K562 (cell line): ENCODE results near the gene ARHGAP12. TPM values are rescaled to one million over a fixed set of nuclear protein-coding genes. Genes with fewer than 3 reads are reported as not detected.

Source experiments
- ATAC-seq: fragments of 200-7000 bp; cut with Tn5 transposase; 3 replicates; pipeline ENCODE4 v1.9.1; 2020; ENCODE audit warnings: moderate library complexity
- BruUV-seq: library from RNA; stranded (reverse); fragments of 400-500 nt; replicated peaks from 2 replicates; lab custom pipeline; 2021; lab: Mats Ljungman, UMichigan
- CTCF ChIA-PET: fragments of 300-600 bp; formaldehyde crosslinking; extraction: SDS; loops from one replicate; lab custom pipeline; 2021; ENCODE audit warnings: low intra/inter-chr PET ratio; lab: Yijun Ruan, JAX
- POLR2A ChIA-PET: fragments of 300-600, 350-650 bp; sonication (Branson Sonifier 250); formaldehyde crosslinking; extraction: SDS; loops from one replicate; lab custom pipeline; 2021; ENCODE audit warnings: antibody characterized with exemption, inconsistent platforms; lab: Yijun Ruan, JAX
- DNase-seq, 4 experiments: peaks; one replicate each; pipeline versions ENCODE4 v3.0.0 to v3.0.0-alpha.2; 2011 to 2018; ENCODE audit warnings: low spot score in 3 of 4, mixed read lengths in 3 of 4; ENCODE audit errors: extremely low read depth in 1 of 4
- FAIRE-seq: peaks from 2 replicates; lab custom pipeline; 2011; peaks lifted over from hg19 to GRCh38; lab: Jason Lieb, UNC
- H2AFZ ChIP-seq: 2 replicates; pipeline ENCODE4 v1.6.0; 2011; ENCODE audit warnings: low read depth, low read length, control low read depth, inconsistent platforms
- H3K27ac ChIP-seq: fragments of 200-600 bp; 3 replicates; pipeline ENCODE4 v1.8.0; 2011; ENCODE audit warnings: low read depth, mild to moderate bottlenecking, control low read depth, inconsistent platforms, low read length, moderate library complexity, mixed read lengths; ENCODE audit errors: extremely low read depth
- H3K27me3 ChIP-seq, 2 experiments: fragments of 300-600 bp in 1 of 2; 2 replicates in 1 of 2; 3 replicates in 1 of 2; pipeline versions ENCODE4 v1.6.0 to v1.8.0; 2011; ENCODE audit warnings: inconsistent platforms in 2 of 2, low read length in 2 of 2, mild to moderate bottlenecking in 1 of 2, mixed read lengths in 1 of 2, moderate library complexity in 1 of 2; ENCODE audit not compliant: control insufficient read depth in 2 of 2, insufficient read depth in 2 of 2
- H3K36me3 ChIP-seq: fragments of 300-600 bp; 3 replicates; pipeline ENCODE4 v1.8.0; 2011; ENCODE audit warnings: mild to moderate bottlenecking, low read length, inconsistent platforms; ENCODE audit not compliant: control insufficient read depth, insufficient read depth
- H3K4me1 ChIP-seq, 2 experiments: fragments of 200-600 bp in 1 of 2; replicated peaks in 1 of 2; 2 replicates in 1 of 2; 3 replicates in 1 of 2; pipeline versions ENCODE4 v1.5.1 to v1.8.0; 2011; ENCODE audit warnings: inconsistent platforms in 2 of 2, low read length in 2 of 2, mild to moderate bottlenecking in 1 of 2, mixed read lengths in 1 of 2, moderate library complexity in 1 of 2; ENCODE audit not compliant: control insufficient read depth in 2 of 2, insufficient read depth in 2 of 2
- H3K4me2 ChIP-seq: 2 replicates; pipeline ENCODE4 v1.6.1; 2011; ENCODE audit warnings: low read length, control low read depth, inconsistent platforms, mixed read lengths; ENCODE audit not compliant: insufficient read depth
- H3K4me3 ChIP-seq: fragments of 200-600 bp; sonication (generic), shearing (Covaris generic); 2 replicates; pipeline ENCODE4 v1.5.1; 2016; ENCODE audit warnings: control low read depth, inconsistent platforms
- H3K79me2 ChIP-seq: fragments of 200-600 bp; 3 replicates; pipeline ENCODE4 v1.8.0; 2011; ENCODE audit warnings: low read length, inconsistent platforms; ENCODE audit not compliant: control insufficient read depth, insufficient read depth
- H3K9ac ChIP-seq, 2 experiments: 2 replicates each; pipeline versions ENCODE4 v1.6.0 to v1.6.1; 2011; ENCODE audit warnings: low read depth in 2 of 2, low read length in 2 of 2, control low read depth in 1 of 2, inconsistent platforms in 1 of 2, mild to moderate bottlenecking in 1 of 2, mixed read lengths in 1 of 2; ENCODE audit not compliant: insufficient read depth in 1 of 2
- H3K9me1 ChIP-seq: one replicate; pipeline ENCODE4 v1.6.0; 2011; ENCODE audit warnings: inconsistent platforms, mild to moderate bottlenecking, low read length, moderate library complexity; ENCODE audit not compliant: control insufficient read depth, insufficient read depth
- H3K9me3 ChIP-seq: replicated peaks from 2 replicates; pipeline ENCODE4 v1.5.1; 2011; ENCODE audit warnings: low read depth, low read length, inconsistent platforms; ENCODE audit not compliant: control insufficient read depth, insufficient read depth
- H4K20me1 ChIP-seq: replicated peaks from 2 replicates; pipeline ENCODE4 v1.6.1; 2011; ENCODE audit warnings: low read length, inconsistent platforms, mixed read lengths; ENCODE audit not compliant: control insufficient read depth, insufficient read depth
- HMGN3 ChIP-seq: IDR thresholded peaks from 2 replicates; pipeline ENCODE4 v1.6.1; 2011; ENCODE audit warnings: borderline replicate concordance, low read depth, mild to moderate bottlenecking, mixed read lengths, low read length; ENCODE audit not compliant: insufficient read length; ENCODE audit errors: extremely low read depth
- NCOA1 ChIP-seq: fragments of 450-650 bp; IDR thresholded peaks from 2 replicates; pipeline ENCODE4 v1.6.1; 2016; ENCODE audit warnings: low read depth
- NCOA6 ChIP-seq: fragments of 450-650 bp; IDR thresholded peaks from 2 replicates; pipeline ENCODE4 v1.6.1; 2017; ENCODE audit warnings: mild to moderate bottlenecking
- OTX1 ChIP-seq: fragments of 450-650 bp; formaldehyde crosslinking; IDR thresholded peaks from 2 replicates; pipeline ENCODE4 v1.4.0; 2022; ENCODE audit warnings: mild to moderate bottlenecking
- PML ChIP-seq: IDR thresholded peaks from 2 replicates; pipeline ENCODE4 v1.6.1; 2012; ENCODE audit warnings: low read length, inconsistent platforms
- SMC3 ChIP-seq: conservative IDR thresholded peaks from 2 replicates; pipeline ENCODE4 v1.6.1; 2011; ENCODE audit warnings: low read depth, low read length, improper control_type of control experiment; ENCODE audit not compliant: insufficient read depth
- ZNF76 ChIP-seq: fragments of 250-450 bp; sonication (Bioruptor Pico); IDR thresholded peaks from 2 replicates; pipeline ENCODE4 v1.4.0; 2020; ENCODE audit warnings: mild to moderate bottlenecking, moderate library complexity, borderline replicate concordance
- WGBS: fragments of 100-300 bp; shearing (Covaris generic); methylation state at CpG from one replicate; pipeline ENCODE4 v1.1.6; 2016; ENCODE audit warnings: low coverage, mixed read lengths; ENCODE audit not compliant: insufficient coverage; ENCODE audit errors: missing lambda C conversion rate; 5-methylcytosine and 5-hydroxymethylcytosine counted together
- in situ Hi-C: fragments of 300-500 bp; cut with MboI; formaldehyde crosslinking; loops from 4 replicates; pipeline ENCODE4 v1.15.0; 2018; ENCODE audit warnings: inconsistent platforms, mixed read lengths
- intact Hi-C: fragments of 100-400 bp; cut with micrococcal nuclease; formaldehyde crosslinking; loops from 2 replicates; pipeline ENCODE4 v1.14.2; 2022
- polyA plus RNA-seq, 8 experiments: library from polyadenylated mRNA; depleted of rRNA in 4 of 8; stranded (reverse) in 5 of 8; unstranded in 3 of 8; fragments of >200 nt; fragmentation: Nextera tagmentation in 2 of 8; fragmentation: Illumina TruSeq in 1 of 8; extraction: Ambion mirVana in 2 of 8; extraction: Trizol in 1 of 8; gene quantifications; 2 replicates each; pipeline versions ENCODE4 v1.2.1 to v1.2.3, GENCODE V29; 2011 to 2014; ENCODE audit warnings: inconsistent platforms in 1 of 8, missing spikeins in 1 of 8
- total RNA-seq, 7 experiments: library from RNA; depleted of rRNA in 6 of 7; stranded (reverse); fragments of >200 nt in 6 of 7; fragmentation: Illumina TruSeq in 2 of 7; extraction: Trizol in 2 of 7; gene quantifications; 2 replicates each; pipeline versions ENCODE4 v1.2.1 to v1.2.3, GENCODE V29; 2011 to 2021; ENCODE audit warnings: low replicate concordance in 1 of 7
- TF ChIP-seq, protein P1 (sequence below): fragments of 250-450 bp; sonication (Bioruptor Pico); IDR thresholded peaks from 2 replicates; pipeline ENCODE4 v1.8.0; 2021; ENCODE audit warnings: moderate library complexity, mild to moderate bottlenecking, inconsistent platforms
- TF ChIP-seq, protein P2 (sequence below): fragments of 450-650 bp; IDR thresholded peaks from 2 replicates; pipeline ENCODE4 v1.6.1; 2016; ENCODE audit warnings: low read depth

Gene ARHGAP12
- total and polyA plus RNA-seq, 9 of the 15 experiments (the other 6 are each of a cell fraction or from before 2014, with no cell fraction given): 4.4 to 18.7 (median 10.1) TPM

DNA sequence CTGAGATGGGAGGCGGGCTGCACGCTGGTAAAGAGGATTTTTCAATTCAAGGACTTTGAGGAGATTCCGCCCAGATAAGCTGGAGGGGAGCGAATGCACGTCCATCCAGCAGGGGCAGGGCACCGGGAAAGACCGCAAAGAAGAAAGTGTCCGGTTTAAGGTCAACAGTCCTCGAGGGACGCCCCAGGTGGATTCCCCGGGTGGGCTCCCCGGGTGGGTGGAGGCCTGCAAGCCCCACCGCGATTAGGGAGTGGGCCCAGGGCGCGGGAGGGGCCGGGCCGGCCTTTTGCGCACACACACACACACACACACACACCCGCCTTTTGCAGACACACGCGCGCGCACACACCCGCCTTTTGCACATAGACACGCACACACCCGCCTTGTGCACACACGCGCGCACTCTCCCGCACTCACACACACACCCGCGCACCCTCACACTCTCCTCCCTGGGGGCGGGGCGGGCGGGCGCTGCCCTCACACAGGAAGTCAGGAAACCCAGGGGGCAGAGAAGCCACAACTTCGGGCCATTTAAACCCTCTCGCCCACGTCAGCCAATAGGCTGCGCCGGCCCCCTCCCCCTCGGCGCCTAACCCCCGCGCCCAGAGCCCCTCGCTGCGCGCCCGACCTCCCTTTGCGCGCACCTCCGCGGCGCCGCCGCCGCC is 615 bp downstream of the ARHGAP12 start:
- peak overlapping the region; percentile 85 for H3K27ac ChIP-seq
- BruUV-seq: no TSS peak
- H3K79me2 ChIP-seq: peaks cover 53% of the 10 kb centered on the region
- DNase-seq: peak; percentile 52 to 75 (median 60)
- WGBS: 1% methylated on average over 16 of the region's 58 CpGs
- peak overlapping the region; percentile 82 for H3K4me3 ChIP-seq
- peak overlapping the region; percentile 87 to 97 for H3K9ac ChIP-seq
- peak overlapping the region; percentile 89 for H2AFZ ChIP-seq
- intact Hi-C loops (loop anchor here (1.0 to 10.0 kb wide), 3 partner anchors 45 to 77 kb away; no protein-coding TSS in a partner anchor), in situ Hi-C loops (no loop called here)
- peak; percentile 65 for ATAC-seq
- POLR2A ChIA-PET: interaction anchor here (0.7 to 2.8 kb wide), 6 partner anchors 9 to 76 kb away, joined by 3 to 11 read pairs (median 6); no protein-coding TSS in a partner anchor
- H3K9me1 ChIP-seq: no peaks in the 10 kb centered on the region
- no peak for FAIRE-seq
- peaks cover 11 to 21% of the 10 kb centered on the region in 2 experiments; a peak in 4 of 5 replicates for H3K4me1 ChIP-seq
- no peaks in the 10 kb centered on the region for H3K36me3 ChIP-seq
- no peaks in the 10 kb centered on the region; the same call in 1 of the 2 replicates for H4K20me1 ChIP-seq
- H3K9me3 ChIP-seq: no peaks in the 10 kb centered on the region
- H3K4me2 ChIP-seq: peak overlapping the region; percentile 78
- no peaks in the 10 kb centered on the region for H3K27me3 ChIP-seq
- CTCF ChIA-PET: interaction anchor here (0.9 to 1.2 kb wide), 2 partner anchors 77 to 89 kb away, joined by 4 read pairs; no protein-coding TSS in a partner anchor
- TF ChIP-seq PML (0 out of 2 replicates have a peak, but pooled peaks have one; percentile 8), SMC3 (no peak), OTX1 (CRISPR knock-in tag) (no peak), NCOA1 (0 out of 2 replicates have a peak, but pooled peaks have one; percentile 32), ZNF76 (CRISPR knock-in tag) (no peak; the same call in 1 of the 2 replicates), HMGN3 (peak; percentile 25), NCOA6 (peak; percentile 61; the same call in 1 of the 2 replicates)
- TF ChIP-seq, protein P1, sequence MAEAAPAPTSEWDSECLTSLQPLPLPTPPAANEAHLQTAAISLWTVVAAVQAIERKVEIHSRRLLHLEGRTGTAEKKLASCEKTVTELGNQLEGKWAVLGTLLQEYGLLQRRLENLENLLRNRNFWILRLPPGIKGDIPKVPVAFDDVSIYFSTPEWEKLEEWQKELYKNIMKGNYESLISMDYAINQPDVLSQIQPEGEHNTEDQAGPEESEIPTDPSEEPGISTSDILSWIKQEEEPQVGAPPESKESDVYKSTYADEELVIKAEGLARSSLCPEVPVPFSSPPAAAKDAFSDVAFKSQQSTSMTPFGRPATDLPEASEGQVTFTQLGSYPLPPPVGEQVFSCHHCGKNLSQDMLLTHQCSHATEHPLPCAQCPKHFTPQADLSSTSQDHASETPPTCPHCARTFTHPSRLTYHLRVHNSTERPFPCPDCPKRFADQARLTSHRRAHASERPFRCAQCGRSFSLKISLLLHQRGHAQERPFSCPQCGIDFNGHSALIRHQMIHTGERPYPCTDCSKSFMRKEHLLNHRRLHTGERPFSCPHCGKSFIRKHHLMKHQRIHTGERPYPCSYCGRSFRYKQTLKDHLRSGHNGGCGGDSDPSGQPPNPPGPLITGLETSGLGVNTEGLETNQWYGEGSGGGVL (CRISPR knock-in tag): no peak
- TF ChIP-seq, protein P2, sequence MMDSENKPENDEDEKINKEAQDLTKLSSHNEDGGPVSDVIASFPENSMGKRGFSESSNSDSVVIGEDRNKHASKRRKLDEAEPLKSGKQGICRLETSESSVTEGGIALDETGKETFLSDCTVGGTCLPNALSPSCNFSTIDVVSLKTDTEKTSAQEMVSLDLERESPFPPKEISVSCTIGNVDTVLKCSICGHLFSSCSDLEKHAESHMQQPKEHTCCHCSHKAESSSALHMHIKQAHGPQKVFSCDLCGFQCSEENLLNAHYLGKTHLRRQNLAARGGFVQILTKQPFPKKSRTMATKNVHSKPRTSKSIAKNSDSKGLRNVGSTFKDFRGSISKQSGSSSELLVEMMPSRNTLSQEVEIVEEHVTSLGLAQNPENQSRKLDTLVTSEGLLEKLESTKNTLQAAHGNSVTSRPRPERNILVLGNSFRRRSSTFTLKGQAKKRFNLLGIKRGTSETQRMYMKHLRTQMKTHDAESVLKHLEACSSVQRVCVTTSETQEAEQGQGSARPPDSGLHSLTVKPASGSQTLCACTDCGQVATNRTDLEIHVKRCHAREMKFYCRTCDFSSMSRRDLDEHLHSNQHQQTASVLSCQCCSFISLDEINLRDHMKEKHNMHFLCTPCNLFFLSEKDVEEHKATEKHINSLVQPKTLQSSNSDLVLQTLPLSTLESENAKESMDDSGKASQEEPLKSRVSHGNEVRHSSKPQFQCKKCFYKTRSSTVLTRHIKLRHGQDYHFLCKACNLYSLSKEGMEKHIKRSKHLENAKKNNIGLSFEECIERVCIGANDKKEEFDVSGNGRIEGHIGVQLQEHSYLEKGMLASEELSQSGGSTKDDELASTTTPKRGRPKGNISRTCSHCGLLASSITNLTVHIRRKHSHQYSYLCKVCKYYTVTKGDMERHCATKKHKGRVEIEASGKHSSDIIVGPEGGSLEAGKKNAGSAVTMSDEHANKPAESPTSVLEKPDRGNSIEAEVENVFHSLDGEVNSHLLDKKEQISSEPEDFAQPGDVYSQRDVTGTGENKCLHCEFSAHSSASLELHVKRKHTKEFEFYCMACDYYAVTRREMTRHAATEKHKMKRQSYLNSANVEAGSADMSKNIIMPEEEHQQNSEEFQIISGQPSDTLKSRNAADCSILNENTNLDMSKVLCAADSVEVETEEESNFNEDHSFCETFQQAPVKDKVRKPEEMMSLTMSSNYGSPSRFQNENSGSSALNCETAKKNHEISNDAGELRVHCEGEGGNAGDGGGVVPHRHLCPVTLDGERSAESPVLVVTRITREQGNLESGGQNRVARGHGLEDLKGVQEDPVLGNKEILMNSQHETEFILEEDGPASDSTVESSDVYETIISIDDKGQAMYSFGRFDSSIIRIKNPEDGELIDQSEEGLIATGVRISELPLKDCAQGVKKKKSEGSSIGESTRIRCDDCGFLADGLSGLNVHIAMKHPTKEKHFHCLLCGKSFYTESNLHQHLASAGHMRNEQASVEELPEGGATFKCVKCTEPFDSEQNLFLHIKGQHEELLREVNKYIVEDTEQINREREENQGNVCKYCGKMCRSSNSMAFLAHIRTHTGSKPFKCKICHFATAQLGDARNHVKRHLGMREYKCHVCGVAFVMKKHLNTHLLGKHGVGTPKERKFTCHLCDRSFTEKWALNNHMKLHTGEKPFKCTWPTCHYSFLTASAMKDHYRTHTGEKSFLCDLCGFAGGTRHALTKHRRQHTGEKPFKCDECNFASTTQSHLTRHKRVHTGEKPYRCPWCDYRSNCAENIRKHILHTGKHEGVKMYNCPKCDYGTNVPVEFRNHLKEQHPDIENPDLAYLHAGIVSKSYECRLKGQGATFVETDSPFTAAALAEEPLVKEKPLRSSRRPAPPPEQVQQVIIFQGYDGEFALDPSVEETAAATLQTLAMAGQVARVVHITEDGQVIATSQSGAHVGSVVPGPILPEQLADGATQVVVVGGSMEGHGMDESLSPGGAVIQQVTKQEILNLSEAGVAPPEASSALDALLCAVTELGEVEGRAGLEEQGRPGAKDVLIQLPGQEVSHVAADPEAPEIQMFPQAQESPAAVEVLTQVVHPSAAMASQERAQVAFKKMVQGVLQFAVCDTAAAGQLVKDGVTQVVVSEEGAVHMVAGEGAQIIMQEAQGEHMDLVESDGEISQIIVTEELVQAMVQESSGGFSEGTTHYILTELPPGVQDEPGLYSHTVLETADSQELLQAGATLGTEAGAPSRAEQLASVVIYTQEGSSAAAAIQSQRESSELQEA: no peak
